Fibroblast of mammary gland (primary cell): Measurements from ENCODE around the gene FAF1.

Source experiments
- DNase-seq: peaks from one replicate; pipeline ENCODE4 v3.0.0-alpha.2; 2010; ENCODE audit warnings: low read depth
- H3K4me3 ChIP-seq: 2 replicates; pipeline ENCODE4 v1.5.1; 2011; ENCODE audit warnings: low read depth, mild to moderate bottlenecking, low read length, moderate library complexity; ENCODE audit not compliant: control insufficient read depth
- CTCF ChIP-seq: conservative IDR thresholded peaks from 2 replicates; pipeline ENCODE4 v1.5.1; 2011; ENCODE audit warnings: low read depth, low read length, inconsistent platforms; ENCODE audit not compliant: control insufficient read depth, insufficient read depth

The FAF1 gene

DNA sequence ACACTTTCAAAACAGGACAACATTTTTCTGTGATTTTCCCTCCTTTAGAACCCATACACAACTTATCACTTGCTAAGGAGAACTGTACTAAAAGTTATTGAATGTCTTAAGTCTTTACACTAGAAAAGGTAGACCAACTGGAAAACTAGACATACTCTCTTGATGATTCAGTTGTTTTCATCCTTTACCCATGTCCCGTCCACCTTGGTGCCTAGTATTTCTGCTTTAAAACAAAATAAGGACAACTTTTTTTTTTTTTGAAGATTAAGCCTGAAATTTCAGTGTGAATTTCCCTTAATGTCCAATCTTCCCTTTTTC lies 14.5 kb upstream of the FAF1 start:
- H3K4me3 ChIP-seq = no peak overlapping the region
- no peak for TF ChIP-seq CTCF
- no peak for DNase-seq

GRCh38 chr1:50973875-50974617 lies 14.0 kb upstream of the FAF1 start:
- TF ChIP-seq CTCF = no peak

GRCh38 chr1:50973255-50973654 lies 13.2 kb upstream of the FAF1 start:
- TF ChIP-seq CTCF = no peak
- H3K4me3 ChIP-seq = no peak overlapping the region
- DNase-seq = no peak

More at GRCh38 chr1:50973875-50974617, 14.0 kb upstream of the FAF1 start:
- no peak for DNase-seq
- H3K4me3 ChIP-seq = no peak overlapping the region

GRCh38 chr1:50972766-50973165 lies 12.7 kb upstream of the FAF1 start:
- no peak for TF ChIP-seq CTCF
- no peak for DNase-seq
- peak overlapping the region; percentile 97 for H3K4me3 ChIP-seq

GRCh38 chr1:50971748-50972305 lies 11.8 kb upstream of the FAF1 start:
- no peak for TF ChIP-seq CTCF
- DNase-seq = no peak
- H3K4me3 ChIP-seq = peak overlapping the region; percentile 97

- TF ChIP-seq CTCF = no peak
- H3K4me3 ChIP-seq = peak overlapping the region; percentile 97
- peak; percentile 32 for DNase-seq
These were observed 11.0 kb upstream of the FAF1 start for GRCh38 chr1:50970931-50971582.
